AML-193 (cell line): Measurements from ENCODE around the gene TENT4B.
"Not testable (repeated sequence)": the region's sequence is repeated elsewhere in the genome, so short reads cannot be mapped to it uniquely, and the experiment has no call there.

Source experiments
- DNase-seq, 2 experiments: peaks; one replicate each; lab custom pipeline; 2025; lab: John Stamatoyannopoulos, UW

Gene TENT4B

DNA sequence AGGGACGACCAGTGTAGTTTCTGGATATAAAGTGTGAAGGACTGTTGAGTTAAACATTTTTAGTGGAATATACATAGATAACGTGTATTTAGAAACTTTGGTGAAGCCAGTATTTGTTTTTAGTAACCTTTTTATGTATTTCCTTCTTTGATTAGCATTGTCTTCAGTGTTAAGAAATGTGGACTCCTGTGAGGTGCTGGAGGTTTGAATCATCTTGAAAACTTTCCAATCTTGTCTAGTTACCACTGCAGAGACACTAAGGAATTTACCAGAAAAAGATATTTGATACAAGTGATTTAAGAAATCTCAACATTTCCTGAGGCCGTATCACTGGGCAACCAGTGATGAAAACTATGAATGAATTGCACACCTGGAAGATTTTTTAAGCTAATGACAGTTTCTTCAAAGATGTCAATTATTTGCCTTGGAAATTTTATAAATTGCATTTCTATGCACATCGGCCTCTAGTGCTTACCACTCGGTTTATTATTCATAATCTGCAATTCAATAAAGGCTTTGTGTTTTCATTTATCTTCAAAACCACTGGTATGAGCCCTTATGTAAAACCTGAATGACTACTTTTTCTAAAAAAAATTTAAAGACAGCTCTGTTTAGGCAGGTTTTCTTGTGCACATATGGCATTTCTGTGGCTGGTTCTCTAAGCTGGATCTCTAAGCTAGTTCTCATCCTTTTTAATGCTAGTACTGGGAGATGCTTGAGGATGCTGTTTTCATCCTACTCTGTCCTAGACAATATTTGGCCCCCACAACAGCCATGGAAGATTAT is 81.9 kb downstream of the TENT4B start:
- DNase-seq, result no peak

DNA sequence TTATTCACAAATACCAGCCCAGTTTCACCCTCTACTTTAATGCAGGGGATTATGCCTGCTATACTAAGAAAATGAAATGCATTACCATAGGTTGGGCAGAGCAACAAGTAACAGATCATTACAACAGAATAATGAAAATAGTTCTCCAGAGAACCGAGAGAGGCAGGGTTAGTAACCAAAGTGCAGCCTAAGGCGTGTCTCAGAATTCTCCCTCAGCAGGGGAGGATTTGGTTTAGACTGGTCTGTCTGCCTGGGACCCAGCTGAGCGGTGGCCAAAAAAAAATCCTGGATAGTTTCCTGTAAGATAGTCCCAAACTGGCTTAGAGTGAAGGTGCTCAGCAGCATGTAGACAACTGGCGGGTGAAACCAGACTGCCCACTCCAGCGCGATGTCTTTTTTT is 82.5 kb downstream of the TENT4B start:
- DNase-seq, result no peak

DNA sequence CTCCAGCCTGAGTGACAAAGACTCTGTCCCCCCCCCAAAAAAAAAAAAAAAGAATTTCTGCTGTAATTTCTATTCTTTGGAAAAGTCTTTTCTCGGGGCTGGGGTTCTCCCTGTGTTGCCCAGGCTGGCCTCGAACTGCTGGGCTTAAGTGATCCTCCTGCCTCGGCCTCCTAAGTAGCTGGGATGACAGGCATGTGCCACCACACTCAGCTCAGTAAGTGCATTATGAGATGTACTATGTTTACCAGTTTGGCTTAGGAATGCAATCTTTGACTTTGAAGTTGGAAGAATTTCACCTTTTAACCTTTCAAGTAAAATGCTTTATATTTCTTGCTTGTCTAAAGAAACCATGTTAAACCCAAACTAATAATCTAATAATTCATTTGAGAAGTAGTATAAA is 85.2 kb downstream of the TENT4B start:
- DNase-seq, result no peak

DNA sequence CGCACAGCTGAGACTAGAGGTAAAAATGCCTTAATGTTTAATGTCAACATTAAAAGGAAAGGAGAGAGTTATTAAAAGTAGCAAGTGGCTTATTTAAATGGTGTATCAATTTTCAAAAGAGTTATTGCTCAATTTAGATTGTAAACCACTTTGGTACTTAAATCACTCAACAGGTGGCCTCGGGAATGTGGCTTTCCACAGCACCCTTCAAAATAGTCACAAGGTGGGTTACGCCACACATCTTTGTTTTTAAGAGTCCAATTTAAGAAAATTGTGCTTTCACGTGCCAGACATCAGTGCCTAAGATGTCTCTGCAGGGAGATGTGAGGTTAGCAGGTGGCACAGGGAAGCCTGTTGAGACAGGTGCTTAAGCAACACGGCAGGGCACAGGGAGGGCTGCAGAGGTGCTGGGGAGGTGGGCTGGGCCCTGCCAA is 85.8 kb downstream of the TENT4B start:
- no peak for DNase-seq

DNA sequence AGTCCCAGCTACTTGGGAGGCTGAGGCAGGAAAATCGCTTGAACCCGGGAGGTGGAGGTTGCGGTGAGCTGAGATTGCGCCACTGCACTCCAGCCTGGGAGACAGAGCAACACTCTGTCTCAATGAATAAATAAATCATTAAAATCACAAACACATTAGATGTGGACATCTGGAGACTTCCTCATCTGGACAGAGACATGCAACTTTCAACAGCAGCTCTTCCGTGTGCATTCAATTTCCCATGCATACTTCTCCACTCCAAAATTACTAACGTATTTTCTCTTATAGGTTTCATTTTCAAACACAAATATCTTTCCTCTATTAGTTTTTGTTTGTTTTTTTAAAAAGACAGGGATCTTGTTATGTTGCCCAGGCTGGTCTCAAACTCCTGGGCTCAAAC is 89.9 kb downstream of the TENT4B start:
- not testable (repeated sequence) for DNase-seq

DNA sequence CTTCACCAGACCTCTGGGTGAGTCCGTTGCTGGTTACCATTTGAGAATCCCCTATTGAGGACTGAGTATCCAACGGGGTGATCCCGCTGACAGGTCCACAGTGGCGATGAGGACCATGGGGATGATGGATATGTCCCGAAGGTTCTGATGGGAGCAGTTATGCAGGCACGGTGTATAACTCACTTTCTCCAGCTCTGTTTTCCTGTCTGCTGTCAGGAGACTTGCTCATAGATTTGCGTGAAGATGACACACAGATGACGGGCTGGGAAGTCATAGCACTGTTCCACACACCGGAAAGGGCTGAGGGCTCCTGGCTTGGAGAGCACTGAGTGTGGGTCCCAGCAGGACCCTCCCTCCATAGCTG is 91.0 kb downstream of the TENT4B start:
- no peak for DNase-seq

DNA sequence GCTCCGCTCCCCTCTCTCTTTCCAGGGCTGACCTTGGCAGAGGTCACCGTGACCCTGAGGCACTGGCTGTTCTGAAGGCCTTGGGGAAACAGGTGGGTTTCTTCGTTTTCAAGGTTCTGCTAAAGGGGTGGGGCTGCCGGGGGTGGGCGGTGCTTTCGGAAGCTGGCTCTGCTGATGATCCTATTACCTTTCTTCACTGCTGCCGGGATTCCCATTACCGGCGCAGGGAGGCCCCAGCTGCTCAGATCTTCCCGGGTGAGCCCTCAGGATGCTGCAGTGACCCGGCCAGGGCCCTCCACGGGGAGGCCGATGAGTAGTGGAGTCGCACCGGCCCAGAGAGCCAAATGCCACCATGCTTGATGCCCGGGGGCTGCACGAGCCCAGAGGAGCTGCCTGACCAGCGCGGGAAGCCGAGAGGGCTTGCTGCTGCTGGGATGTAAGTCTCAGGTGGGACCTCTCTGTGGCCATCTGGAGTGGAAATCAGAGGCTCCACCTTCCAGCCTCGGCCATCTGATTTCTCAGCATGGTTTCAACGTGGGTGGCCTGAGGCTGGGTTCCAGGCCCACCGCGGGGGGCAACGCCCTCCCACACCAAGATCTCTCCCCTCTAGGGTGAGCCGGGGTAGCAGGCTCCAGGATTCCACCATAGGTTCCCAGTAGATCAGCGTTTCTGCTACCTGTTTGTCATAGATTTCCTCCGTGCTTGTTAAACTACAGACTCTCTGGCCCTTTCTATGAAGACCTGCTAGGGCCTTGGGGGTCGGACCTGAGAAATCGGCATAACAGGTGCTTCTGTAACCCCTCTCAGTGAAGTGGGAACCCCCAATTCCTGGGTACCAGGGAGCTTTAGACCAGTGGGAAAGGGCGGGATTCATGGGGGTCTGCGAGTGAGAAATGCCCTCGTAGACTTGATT is 91.7 kb downstream of the TENT4B start:
- no peak for DNase-seq

DNA sequence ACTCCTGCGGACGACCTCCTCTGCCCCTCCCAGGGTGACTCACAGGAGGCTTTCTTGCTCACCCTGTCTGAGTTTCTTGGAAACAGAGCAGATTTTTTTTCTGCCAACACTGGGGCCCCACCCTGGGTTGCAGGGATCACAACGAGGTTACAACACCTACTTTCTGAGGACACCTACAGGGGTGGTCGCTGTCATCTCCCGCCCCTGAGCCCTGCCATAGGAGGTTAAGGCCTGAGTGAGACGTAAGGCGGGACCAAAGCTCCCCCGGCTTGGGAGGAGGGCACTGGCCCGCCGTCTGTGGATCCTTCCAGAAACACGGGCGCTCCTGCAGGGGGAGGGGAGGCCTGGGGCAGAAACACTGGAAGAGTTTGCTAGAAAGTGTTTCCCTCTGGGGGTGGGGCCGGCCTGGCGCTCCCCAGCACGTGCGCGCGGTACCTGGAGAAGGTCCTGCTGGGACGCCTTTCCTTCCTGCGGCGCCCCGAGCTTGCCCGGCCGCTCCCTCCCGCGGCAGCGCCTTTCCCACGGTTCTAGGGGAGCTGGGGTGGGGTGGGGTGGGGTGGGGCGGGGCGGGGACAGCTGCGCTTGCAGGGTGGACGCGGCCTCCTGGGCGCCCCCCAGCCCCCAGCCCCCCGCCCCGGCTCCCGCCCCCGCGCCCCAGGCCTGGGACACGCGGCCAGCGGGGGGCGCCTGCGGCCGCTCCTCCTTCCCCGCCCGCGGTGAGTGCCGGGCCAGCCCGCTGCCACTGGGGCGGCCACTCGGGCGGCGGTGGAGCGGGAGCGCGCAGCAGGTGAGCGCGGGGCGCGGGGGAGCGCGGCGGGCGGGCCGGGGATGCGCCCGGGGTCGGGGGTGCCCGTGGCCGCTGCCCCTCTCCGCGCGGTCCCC is 92.6 kb downstream of the TENT4B start:
- DNase-seq, result no peak

DNA sequence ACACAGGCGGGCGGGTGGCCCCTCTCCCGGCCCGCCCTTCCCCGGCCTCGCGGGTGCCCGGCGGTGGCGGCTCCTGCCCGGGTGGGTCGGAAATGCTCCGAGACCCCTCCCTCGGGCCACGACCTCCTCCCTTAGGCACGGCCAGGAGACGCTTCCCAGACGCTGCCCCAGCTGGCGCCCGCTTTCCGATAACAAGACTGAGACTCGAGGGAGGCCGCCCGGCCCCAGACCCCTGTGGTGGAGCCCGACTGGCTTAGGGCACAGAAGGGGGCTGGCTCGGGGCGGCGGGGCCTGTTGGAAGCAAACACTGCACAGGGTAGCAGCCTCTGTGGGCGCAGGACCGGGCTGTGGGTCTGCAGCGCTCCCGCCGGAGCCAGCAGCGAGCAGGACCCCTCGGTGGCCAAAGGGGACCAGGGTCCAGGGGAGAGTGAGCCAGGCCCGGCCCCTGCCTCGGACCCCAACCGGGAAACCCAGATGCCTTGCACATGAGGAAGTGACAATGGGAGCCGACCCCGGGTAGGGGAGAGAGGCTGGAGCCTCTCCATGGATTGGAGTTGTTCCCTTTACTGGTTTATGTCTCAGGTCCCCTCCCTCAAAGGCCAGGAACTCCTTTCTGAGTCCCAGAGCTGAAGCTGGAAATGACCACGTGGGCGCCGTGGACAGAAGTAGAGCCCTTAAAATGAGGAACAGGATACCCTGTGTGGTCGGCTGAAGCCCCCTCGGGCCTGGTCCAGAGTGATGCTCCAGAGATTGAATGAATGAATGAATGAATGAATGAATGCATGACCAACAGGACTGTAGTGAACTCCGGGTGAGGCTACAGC is 93.4 kb downstream of the TENT4B start:
- DNase-seq, result no peak

DNA sequence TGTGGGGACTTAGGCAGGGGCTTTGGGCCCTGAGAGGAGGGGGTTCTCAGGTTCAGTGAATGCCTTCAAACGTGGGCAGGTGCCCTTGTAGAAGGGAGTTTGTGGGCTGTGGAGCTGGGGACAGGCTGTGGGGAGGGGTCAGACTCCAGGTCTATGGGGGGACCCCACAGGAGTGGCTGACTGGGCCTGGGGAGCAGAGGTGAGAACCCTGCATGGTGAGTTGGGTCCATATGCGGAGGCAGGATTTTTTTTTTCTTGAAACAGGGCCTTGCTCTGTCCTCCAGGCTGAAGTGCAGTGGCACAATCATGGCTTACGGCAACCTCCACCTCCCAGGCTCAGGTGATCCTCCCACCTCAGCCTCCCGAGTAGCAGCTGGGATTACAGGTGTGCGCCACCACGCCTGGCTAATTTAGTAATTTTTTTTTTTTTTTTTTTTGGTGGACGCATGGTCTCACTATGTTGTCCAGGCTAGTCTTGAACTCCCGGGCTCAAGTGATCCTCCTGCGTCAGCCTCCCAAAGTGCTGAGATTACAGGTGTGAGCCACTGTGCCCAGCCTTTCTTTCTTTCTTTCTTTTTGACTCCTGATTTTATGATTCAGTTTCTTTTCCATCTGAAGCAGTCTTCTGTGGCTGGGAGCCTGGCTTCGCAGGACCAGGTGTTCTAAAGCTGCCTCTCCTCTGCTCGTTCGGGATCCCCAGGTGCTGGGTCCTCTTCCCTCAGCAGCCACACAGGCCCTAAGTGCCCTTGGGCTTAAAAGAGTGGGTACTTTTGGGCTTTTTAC is 94.2 kb downstream of the TENT4B start:
- no peak for DNase-seq

DNA sequence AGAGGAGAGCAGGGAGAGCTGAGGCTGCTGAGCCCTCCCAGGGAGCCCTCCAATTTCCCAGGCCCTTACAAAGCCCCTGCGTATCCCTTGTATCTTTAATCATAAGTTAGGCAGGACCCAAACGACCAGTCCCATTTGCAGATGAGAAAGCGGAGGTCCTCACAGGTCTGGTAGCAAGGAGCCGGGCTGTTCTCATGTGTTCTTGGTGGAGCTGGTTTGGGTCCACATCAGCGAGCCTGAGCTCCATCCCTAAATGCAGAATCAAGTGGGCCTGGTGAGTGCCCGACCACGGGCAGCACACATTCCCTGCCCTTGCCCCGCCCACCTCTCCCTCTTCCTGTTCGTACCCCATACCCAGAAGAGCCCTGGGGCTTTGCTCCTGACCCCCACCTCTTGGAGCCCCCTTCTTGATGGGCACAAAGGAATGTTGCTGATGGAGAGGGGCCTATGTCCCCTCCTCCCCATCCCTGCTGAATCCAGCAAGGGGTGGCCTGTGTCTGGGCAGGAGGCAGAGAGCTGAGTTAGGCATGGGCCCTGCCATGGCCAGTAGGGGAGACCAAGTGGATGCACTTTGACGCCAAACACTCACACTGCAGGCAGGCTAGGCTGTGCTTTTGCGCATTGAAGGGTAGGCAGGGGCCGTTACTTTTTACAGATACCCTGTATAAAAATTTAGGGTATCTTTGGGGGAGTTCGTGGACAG is 95.0 kb downstream of the TENT4B start:
- no peak for DNase-seq

DNA sequence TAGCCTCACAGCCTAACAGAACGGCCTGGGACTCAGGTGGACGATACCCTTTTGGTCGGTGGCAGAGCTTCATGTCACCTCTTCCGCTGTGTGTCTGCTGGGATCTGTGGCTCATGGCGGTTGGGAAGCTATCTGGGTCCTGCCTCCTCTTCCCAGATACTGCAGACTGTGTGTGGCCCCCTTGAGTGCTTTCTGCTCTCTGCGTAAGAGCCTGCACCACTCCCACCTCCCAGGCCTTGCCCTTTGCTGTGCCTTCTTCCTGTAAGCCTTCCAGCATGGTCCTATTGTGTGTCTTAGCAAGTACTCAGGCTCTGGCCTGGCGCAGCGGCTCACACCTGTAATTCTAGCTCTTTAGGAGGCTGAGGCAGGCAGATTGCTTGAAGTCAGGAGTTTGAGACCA is 95.7 kb downstream of the TENT4B start:
- DNase-seq, result no peak

DNA sequence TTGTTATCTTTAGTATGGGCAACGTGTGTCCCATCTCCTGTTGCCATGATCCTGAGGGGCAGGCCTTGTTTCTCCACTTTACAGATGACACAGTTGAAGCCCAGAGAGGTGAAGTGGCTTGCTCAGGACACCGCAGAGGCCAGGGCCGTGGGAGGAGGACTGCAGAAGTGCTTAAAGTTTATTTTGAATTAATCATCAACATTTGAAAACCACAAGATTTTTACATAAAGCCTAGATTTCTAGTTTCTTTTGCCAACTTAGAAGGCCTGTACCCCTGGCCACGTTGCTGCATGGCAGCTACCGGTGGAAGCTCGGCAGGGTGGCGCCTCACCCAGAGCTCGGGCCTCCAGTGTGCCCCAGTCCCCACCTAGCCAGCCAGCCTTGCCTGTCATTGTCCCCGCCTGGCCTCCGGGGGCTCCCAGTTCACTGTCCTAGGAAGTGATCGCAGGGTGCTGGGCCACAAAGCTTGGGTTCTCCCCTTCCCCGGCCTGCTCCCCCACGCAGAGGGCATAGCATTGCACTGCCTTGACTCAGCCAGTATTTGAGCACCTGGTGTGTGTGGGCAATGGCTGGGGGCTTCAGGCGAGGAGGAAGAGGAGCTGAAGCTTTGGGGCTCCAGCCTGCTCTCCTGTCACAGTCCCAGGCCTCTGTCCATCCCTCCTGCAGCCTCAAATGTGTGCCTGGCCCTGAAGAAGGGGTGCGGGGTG is 98.4 kb downstream of the TENT4B start:
- no peak for DNase-seq

DNA sequence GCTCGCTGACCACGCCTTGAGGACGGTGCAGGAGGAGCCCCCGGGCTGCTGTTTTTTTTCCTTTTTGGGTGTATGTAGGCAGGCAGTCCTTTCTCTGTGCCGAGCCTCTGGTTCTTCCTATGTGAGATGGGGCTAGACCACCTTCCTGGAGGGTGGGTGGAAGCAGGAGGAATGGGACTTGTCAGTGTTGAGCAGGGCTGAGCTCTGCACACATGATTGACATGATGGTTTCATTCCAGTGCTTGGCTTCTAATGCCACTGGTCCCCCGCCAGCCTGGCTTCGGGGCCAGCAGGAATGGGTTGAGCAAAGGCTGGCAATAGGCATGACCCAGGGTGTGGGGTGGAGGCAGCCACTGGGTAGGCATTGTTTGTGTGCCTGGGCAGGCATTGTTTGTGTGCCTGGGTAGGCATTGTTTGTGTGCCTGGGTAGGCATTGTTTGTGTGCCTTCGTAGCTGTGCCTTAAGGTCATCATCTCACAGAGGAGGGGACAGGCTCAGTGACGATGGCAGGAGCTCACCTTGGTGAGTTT is 99.0 kb downstream of the TENT4B start:
- DNase-seq, result no peak

DNA sequence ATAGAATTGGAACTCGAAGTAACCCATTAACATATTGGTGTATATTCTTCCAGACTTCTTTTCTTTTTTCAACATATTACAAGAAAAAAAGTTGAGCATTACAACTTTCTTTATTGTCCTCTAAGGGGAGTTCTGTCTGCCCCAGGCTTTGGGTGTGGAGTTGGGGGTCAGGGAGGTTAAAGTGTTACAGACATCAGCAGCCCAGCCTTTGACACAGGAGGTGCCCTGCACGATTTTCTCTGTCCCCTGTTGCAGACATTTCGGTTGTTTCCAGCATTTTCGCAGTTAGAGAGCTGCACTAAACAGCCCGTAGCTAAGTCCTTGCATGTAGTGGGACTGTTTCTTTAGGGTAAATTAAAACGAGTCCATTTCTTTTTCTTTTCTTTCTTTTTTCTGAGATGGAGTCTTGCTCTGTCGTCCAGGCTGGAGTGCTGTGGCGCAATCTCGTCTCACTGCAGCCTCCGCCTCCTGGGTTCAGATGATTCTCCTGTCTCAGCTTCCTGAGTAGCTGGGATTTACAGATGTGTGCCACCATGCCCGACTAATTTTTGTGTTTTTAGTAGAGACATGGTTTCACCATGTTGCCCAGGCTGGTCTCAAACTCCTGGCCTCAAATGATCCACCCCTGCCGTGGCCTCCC is 99.9 kb downstream of the TENT4B start:
- no peak for DNase-seq

DNA sequence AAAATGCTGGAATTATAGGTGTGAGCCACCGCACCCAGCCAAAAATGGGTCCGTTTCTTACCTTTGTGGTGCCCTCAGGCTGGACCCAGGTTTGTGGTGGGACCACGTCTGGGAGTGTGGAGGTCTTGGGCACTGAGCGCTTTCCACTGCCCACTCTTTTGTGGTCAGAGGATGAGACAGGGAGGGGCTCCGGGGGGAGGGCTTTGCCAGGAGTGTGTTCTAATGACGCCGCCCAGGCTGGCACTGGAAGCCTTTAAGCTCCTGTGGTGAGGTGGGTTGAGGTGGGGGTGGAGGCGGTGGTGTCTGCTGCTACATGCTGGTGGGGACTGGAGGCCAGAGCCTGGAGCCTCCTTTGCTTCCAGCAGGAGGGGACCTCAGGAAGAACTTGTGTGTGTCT is 100.4 kb downstream of the TENT4B start:
- DNase-seq, result no peak

DNA sequence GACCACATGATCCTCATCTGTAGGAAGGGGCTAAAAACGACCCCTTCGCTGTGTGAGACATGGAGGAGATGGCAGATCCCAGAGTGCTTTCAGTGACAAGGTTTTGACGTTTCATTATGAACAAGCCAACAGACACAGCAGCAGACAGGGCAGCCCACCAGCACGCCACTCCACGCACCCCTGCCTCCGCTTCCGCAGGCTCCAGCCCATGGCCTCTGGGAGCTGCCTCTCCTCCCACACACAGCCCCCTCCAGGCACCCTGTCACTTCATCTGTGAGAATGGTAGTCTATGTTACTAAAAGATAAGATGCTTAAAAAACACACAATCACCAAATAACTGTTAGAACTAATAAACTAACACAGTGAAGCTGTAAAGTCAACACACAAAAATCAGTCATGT is 101.0 kb downstream of the TENT4B start:
- DNase-seq, result no peak

DNA sequence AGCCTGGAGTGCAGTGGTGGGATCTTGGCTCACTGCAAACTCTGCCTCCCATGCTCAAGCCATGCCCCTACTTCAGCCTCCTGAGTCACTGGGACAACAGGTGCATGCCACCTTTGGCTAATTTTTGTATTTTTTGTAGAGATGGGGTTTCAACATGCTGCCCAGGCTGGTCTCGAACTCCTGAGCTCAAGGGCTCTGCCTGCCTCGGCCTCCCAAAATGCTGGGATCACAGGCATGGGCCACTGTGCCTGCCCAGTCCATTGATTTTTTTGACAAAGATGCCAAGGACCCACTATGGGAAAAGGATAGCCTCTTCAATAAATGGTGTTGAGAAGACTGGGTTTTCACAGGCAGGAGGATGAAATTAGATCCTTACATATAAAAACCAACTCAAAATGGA is 102.4 kb downstream of the TENT4B start:
- no peak for DNase-seq

DNA sequence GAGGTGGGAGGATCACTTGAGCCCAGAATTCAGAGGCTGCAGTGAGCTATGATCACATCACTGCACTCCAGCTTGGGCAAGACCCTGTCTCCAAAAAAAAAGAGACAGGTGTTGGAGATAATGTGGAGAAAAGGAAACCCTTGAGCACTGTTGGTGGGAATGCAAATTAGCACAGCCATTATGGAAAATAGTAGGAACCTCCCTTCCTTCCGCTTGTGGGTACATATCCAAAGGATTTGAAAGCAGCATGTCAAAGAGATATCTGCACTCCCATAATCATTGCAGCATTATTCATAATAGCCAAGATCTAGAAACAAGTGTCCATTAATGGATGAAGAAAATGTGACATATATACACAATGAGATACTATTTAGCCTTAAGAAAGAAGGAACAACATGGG is 103.5 kb downstream of the TENT4B start:
- DNase-seq, result no peak
